NCI-H774 (cell line): ENCODE data around the gene IGSF21.

ENCODE experiments used
- DNase-seq: peaks from one replicate; lab custom pipeline; 2025; lab: John Stamatoyannopoulos, UW

Gene IGSF21

GRCh38 chr1:18178111-18178510 lies 70.5 kb downstream of the IGSF21 start:
- DNase-seq = no peak

- no peak for DNase-seq
Measured at GRCh38 chr1:18179009-18179408, 71.4 kb downstream of the IGSF21 start.

GRCh38 chr1:18182398-18183160 lies 75.0 kb downstream of the IGSF21 start:
- DNase-seq = no peak

GRCh38 chr1:18183533-18183932 lies 75.9 kb downstream of the IGSF21 start:
- no peak for DNase-seq

- no peak for DNase-seq
Measured at GRCh38 chr1:18187054-18187453, 79.5 kb downstream of the IGSF21 start.

GRCh38 chr1:18188820-18189517 lies 81.4 kb downstream of the IGSF21 start:
- no peak for DNase-seq

- DNase-seq = no peak
Measured at GRCh38 chr1:18190598-18190997, 83.0 kb downstream of the IGSF21 start.

GRCh38 chr1:18191037-18191436 lies 83.4 kb downstream of the IGSF21 start:
- DNase-seq = no peak

GRCh38 chr1:18191481-18192155 lies 84.0 kb downstream of the IGSF21 start:
- DNase-seq = no peak

- no peak for DNase-seq
Measured at GRCh38 chr1:18192182-18192581, 84.6 kb downstream of the IGSF21 start.

- DNase-seq = no peak
Measured at GRCh38 chr1:18192974-18193373, 85.4 kb downstream of the IGSF21 start.

- DNase-seq = no peak
Measured at GRCh38 chr1:18197299-18197698, 89.7 kb downstream of the IGSF21 start.

- no peak for DNase-seq
Measured at GRCh38 chr1:18198260-18198659, 90.7 kb downstream of the IGSF21 start.

- peak; percentile 3 for DNase-seq
Measured at GRCh38 chr1:18199462-18199861, 91.9 kb downstream of the IGSF21 start.

GRCh38 chr1:18200136-18200717 lies 92.6 kb downstream of the IGSF21 start:
- no peak for DNase-seq

GRCh38 chr1:18200918-18201317 lies 93.3 kb downstream of the IGSF21 start:
- DNase-seq = no peak

- no peak for DNase-seq
Measured at GRCh38 chr1:18201997-18202719, 94.6 kb downstream of the IGSF21 start.

- DNase-seq = no peak
Measured at GRCh38 chr1:18203645-18204044, 96.0 kb downstream of the IGSF21 start.

- DNase-seq = no peak
Measured at GRCh38 chr1:18204575-18204974, 97.0 kb downstream of the IGSF21 start.

- no peak for DNase-seq
Measured at GRCh38 chr1:18205319-18205718, 97.7 kb downstream of the IGSF21 start.

- no peak for DNase-seq
Measured at GRCh38 chr1:18211764-18212163, 104.2 kb downstream of the IGSF21 start.
